GM12878 (cell line): Measurements from ENCODE around the gene CLDN7. TPM values are rescaled to one million over a fixed set of nuclear protein-coding genes. Genes with fewer than 3 reads are reported as not detected.

ENCODE experiments used
- ASH2L ChIP-seq: fragments of 300-600, 200-600 bp; sonication (generic); IDR thresholded peaks from 2 replicates; pipeline ENCODE4 v1.6.1; 2017; ENCODE audit warnings: low read depth, mild to moderate bottlenecking, borderline replicate concordance
- BHLHE40 ChIP-seq, 2 experiments: fragments of 450-650 bp in 1 of 2; IDR thresholded peaks; 2 replicates each; pipeline ENCODE4 v1.6.1; 2011 to 2017; ENCODE audit warnings: low read depth in 2 of 2, borderline replicate concordance in 1 of 2, improper control_type of control experiment in 1 of 2, low read length in 1 of 2, mild to moderate bottlenecking in 1 of 2
- BMI1 ChIP-seq: fragments of 450-650 bp; IDR thresholded peaks from 2 replicates; pipeline ENCODE4 v1.6.1; 2016; ENCODE audit warnings: mild to moderate bottlenecking, moderate library complexity, borderline replicate concordance
- HDAC2 ChIP-seq: fragments of 200-600 bp; sonication (generic); IDR thresholded peaks from 2 replicates; pipeline ENCODE4 v1.6.1; 2017
- IKZF2 ChIP-seq, 2 experiments: fragments of 450-650 bp; IDR thresholded peaks; 2 replicates each; pipeline ENCODE4 v1.6.1; 2017; ENCODE audit warnings: mild to moderate bottlenecking in 2 of 2, moderate library complexity in 2 of 2
- KAT2A ChIP-seq: conservative IDR thresholded peaks from 2 replicates; pipeline ENCODE4 v1.6.1; 2011; ENCODE audit warnings: low read depth, low read length; ENCODE audit not compliant: control insufficient read depth
- KDM1A ChIP-seq: fragments of 200-600 bp; sonication (generic); IDR thresholded peaks from 2 replicates; pipeline ENCODE4 v1.6.1; 2016; ENCODE audit warnings: borderline replicate concordance
- LARP7 ChIP-seq: fragments of 450-650 bp; IDR thresholded peaks from 2 replicates; pipeline ENCODE4 v1.6.1; 2017; ENCODE audit warnings: mild to moderate bottlenecking
- MXI1 ChIP-seq: fragments of 150-350 bp; IDR thresholded peaks from 2 replicates; pipeline ENCODE4 v1.6.1; 2011; ENCODE audit warnings: low read depth, mild to moderate bottlenecking, inconsistent platforms, low read length, improper control_type of control experiment
- PAX5 ChIP-seq: IDR thresholded peaks from 2 replicates; pipeline ENCODE4 v1.6.1; 2011; ENCODE audit warnings: low read depth, low read length, borderline replicate concordance
- POU2F2 ChIP-seq: IDR thresholded peaks from 3 replicates; pipeline ENCODE4 v1.6.1; 2011; ENCODE audit warnings: low read depth, mild to moderate bottlenecking, low read length, borderline replicate concordance
- RAD21 ChIP-seq: IDR thresholded peaks from 2 replicates; pipeline ENCODE4 v1.6.1; 2011; ENCODE audit warnings: mild to moderate bottlenecking, low read depth, low read length, moderate library complexity; ENCODE audit not compliant: insufficient read depth
- SMARCA5 ChIP-seq: fragments of 450-650 bp; IDR thresholded peaks from 2 replicates; pipeline ENCODE4 v1.6.1; 2017; ENCODE audit warnings: mild to moderate bottlenecking
- SMC3 ChIP-seq: IDR thresholded peaks from 2 replicates; pipeline ENCODE4 v1.6.1; 2011; ENCODE audit warnings: low read length, improper control_type of control experiment, borderline replicate concordance
- SRF ChIP-seq, 2 experiments: IDR thresholded peaks; 2 replicates each; pipeline ENCODE4 v1.6.1; 2011; ENCODE audit warnings: low read depth in 2 of 2, low read length in 2 of 2, mild to moderate bottlenecking in 1 of 2, moderate library complexity in 1 of 2
- YY1 ChIP-seq: IDR thresholded peaks from 2 replicates; pipeline ENCODE4 v1.6.1; 2011; ENCODE audit warnings: low read depth, mild to moderate bottlenecking, low read length
- ZBTB40 ChIP-seq: fragments of 450-650 bp; IDR thresholded peaks from 2 replicates; pipeline ENCODE4 v1.6.1; 2016; ENCODE audit warnings: mild to moderate bottlenecking, moderate library complexity, borderline replicate concordance
- ZNF384 ChIP-seq: IDR thresholded peaks from 2 replicates; pipeline ENCODE4 v1.6.1; 2012; ENCODE audit warnings: low read depth, mild to moderate bottlenecking, low read length, improper control_type of control experiment, borderline replicate concordance
- polyA plus RNA-seq, 11 experiments: library from polyadenylated mRNA; depleted of rRNA in 4 of 11; unstranded in 6 of 11; stranded (reverse) in 5 of 11; fragments of >200 nt; fragmentation: Nextera tagmentation in 4 of 11; fragmentation: Illumina TruSeq in 1 of 11; extraction: Ambion mirVana in 4 of 11; extraction: Trizol in 1 of 11; gene quantifications; 1 replicate in 1 of 11; 2 replicates in 10 of 11; pipeline versions ENCODE4 v1.2.1 to v1.2.3, GENCODE V29; 2011 to 2016; ENCODE audit warnings: inconsistent platforms in 2 of 11, missing spikeins in 2 of 11, low read depth in 1 of 11
- total RNA-seq, 4 experiments: library from RNA; depleted of rRNA in 3 of 4; stranded (reverse); fragments of >200 nt in 3 of 4; fragmentation: Illumina TruSeq in 1 of 4; extraction: Trizol in 1 of 4; gene quantifications; 2 replicates each; pipeline versions ENCODE4 v1.2.1 to v1.2.3, GENCODE V29; 2013 to 2021
- TF ChIP-seq, protein P1 (sequence below): fragments of 450-650 bp; IDR thresholded peaks from 2 replicates; pipeline ENCODE4 v1.6.1; 2016; ENCODE audit warnings: mild to moderate bottlenecking
- TF ChIP-seq, protein P2 (sequence below): fragments of 450-650 bp; IDR thresholded peaks from 2 replicates; pipeline ENCODE4 v1.6.1; 2018; ENCODE audit warnings: mild to moderate bottlenecking, low read depth, moderate library complexity; ENCODE audit not compliant: partially characterized antibody

The CLDN7 gene
- total and polyA plus RNA-seq, 10 of the 15 experiments (the other 5 are each of a cell fraction or from before 2014, with no cell fraction given): 0.19 to 1.3 (median 0.36) TPM; not detected in 5

GRCh38 chr17:7213895-7214299 lies 48.4 kb downstream of the CLDN7 start (continued):
- TF ChIP-seq POU2F2: no peak
- TF ChIP-seq BHLHE40 (IDR thresholded peaks at IDR 0.05; ENCODE audit: borderline replicate concordance in 1 of 2, low read depth in 2 of 2, low read length in 1 of 2): 0 out of 4 replicates have a peak, but pooled peaks of 1 of the 2 experiments have one; percentile 9
- TF ChIP-seq RAD21: no peak
- TF ChIP-seq ASH2L: no peak
- TF ChIP-seq SMARCA5: peak; percentile 81
- TF ChIP-seq LARP7: peak; percentile 43; the same call in 1 of the 2 replicates
- peak; percentile 56; the same call in 1 of the 2 replicates for TF ChIP-seq YY1
- TF ChIP-seq SMC3: peak; percentile 31; the same call in 1 of the 2 replicates
- TF ChIP-seq, protein P1, sequence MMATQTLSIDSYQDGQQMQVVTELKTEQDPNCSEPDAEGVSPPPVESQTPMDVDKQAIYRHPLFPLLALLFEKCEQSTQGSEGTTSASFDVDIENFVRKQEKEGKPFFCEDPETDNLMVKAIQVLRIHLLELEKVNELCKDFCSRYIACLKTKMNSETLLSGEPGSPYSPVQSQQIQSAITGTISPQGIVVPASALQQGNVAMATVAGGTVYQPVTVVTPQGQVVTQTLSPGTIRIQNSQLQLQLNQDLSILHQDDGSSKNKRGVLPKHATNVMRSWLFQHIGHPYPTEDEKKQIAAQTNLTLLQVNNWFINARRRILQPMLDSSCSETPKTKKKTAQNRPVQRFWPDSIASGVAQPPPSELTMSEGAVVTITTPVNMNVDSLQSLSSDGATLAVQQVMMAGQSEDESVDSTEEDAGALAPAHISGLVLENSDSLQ: no peak
- TF ChIP-seq HDAC2: no peak
- peak; percentile 94 for TF ChIP-seq BMI1
- peak; percentile 82; the same call in 1 of the 2 replicates for TF ChIP-seq MXI1
- 0 out of 4 replicates have a peak, but pooled peaks of 1 of the 2 experiments have one; percentile 6 for TF ChIP-seq IKZF2 (IDR thresholded peaks at IDR 0.05)
- no peak; the same call in 1 of the 2 replicates for TF ChIP-seq PAX5
- TF ChIP-seq, protein P2, sequence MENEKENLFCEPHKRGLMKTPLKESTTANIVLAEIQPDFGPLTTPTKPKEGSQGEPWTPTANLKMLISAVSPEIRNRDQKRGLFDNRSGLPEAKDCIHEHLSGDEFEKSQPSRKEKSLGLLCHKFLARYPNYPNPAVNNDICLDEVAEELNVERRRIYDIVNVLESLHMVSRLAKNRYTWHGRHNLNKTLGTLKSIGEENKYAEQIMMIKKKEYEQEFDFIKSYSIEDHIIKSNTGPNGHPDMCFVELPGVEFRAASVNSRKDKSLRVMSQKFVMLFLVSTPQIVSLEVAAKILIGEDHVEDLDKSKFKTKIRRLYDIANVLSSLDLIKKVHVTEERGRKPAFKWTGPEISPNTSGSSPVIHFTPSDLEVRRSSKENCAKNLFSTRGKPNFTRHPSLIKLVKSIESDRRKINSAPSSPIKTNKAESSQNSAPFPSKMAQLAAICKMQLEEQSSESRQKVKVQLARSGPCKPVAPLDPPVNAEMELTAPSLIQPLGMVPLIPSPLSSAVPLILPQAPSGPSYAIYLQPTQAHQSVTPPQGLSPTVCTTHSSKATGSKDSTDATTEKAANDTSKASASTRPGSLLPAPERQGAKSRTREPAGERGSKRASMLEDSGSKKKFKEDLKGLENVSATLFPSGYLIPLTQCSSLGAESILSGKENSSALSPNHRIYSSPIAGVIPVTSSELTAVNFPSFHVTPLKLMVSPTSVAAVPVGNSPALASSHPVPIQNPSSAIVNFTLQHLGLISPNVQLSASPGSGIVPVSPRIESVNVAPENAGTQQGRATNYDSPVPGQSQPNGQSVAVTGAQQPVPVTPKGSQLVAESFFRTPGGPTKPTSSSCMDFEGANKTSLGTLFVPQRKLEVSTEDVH: no peak
- 0 out of 2 replicates have a peak, but pooled peaks have one; percentile 47 for TF ChIP-seq ZBTB40
- TF ChIP-seq KDM1A: no peak
- no peak for TF ChIP-seq SRF (IDR thresholded peaks at IDR 0.05; ENCODE audit: low read depth in 2 of 2, low read length in 2 of 2)
- TF ChIP-seq ZNF384: no peak
- TF ChIP-seq KAT2A: no peak
